T-helper 2 cell treated with Interferon-gamma antibody and Interleukin-4, amounts not matched to agents 5 μg/mL and 100 μg/mL, for 36 hours (primary cell): ENCODE data around the gene TMEM50A.
"Not testable (repeated sequence)": the region's sequence is repeated elsewhere in the genome, so short reads cannot be mapped to it uniquely, and the experiment has no call there.

Experiments
- DNase-seq: peaks from one replicate; pipeline ENCODE4 v3.0.0; 2021; ENCODE audit warnings: low spot score
- H3K27ac Mint-ChIP-seq: one replicate; pipeline ENCODE4 v1.8.0; 2021; ENCODE audit warnings: mild to moderate bottlenecking, mixed read lengths
- H3K27me3 Mint-ChIP-seq: one replicate; pipeline ENCODE4 v1.8.0; 2021; ENCODE audit warnings: low read depth, mixed read lengths
- H3K36me3 Mint-ChIP-seq: one replicate; pipeline ENCODE4 v1.8.0; 2021; ENCODE audit warnings: low read depth, mixed read lengths
- H3K4me1 Mint-ChIP-seq: one replicate; pipeline ENCODE4 v1.8.0; 2021; ENCODE audit warnings: low read depth, mixed read lengths
- H3K4me3 Mint-ChIP-seq: one replicate; pipeline ENCODE4 v1.8.0; 2022; ENCODE audit warnings: mild to moderate bottlenecking, moderate library complexity, mixed read lengths
- H3K9me3 Mint-ChIP-seq: one replicate; pipeline ENCODE4 v1.8.0; 2021; ENCODE audit warnings: mixed read lengths

The TMEM50A gene

GRCh38 chr1:25349606-25350005, 11.5 kb downstream of the TMEM50A start:
- Mint-ChIP-seq H3K9me3 (no peaks in the 10 kb centered on the region), H3K36me3 (peaks cover 48% of the 10 kb centered on the region), H3K27me3 (no peaks in the 10 kb centered on the region), H3K27ac (no peak overlapping the region), H3K4me1 (peaks cover 18% of the 10 kb centered on the region), H3K4me3 (no peak overlapping the region)
- no peak for DNase-seq

GRCh38 chr1:25355841-25356395, 17.8 kb downstream of the TMEM50A start:
- peaks cover 41% of the 10 kb centered on the region for H3K4me1 Mint-ChIP-seq
- H3K27ac Mint-ChIP-seq, result peak overlapping the region; percentile 84
- DNase-seq, result peak; percentile 25
- H3K27me3 Mint-ChIP-seq, result no peaks in the 10 kb centered on the region
- H3K36me3 Mint-ChIP-seq, result peaks cover 55% of the 10 kb centered on the region
- no peaks in the 10 kb centered on the region for H3K9me3 Mint-ChIP-seq
- H3K4me3 Mint-ChIP-seq, result peak overlapping the region; percentile 54

- Mint-ChIP-seq H3K9me3 (no peaks in the 10 kb centered on the region), H3K27me3 (no peaks in the 10 kb centered on the region), H3K27ac (peak overlapping the region; percentile 84), H3K36me3 (peaks cover 59% of the 10 kb centered on the region), H3K4me1 (peaks cover 41% of the 10 kb centered on the region), H3K4me3 (peak overlapping the region; percentile 54)
- DNase-seq, result no peak
Measured at GRCh38 chr1:25356441-25356840, 18.3 kb downstream of the TMEM50A start.

DNA sequence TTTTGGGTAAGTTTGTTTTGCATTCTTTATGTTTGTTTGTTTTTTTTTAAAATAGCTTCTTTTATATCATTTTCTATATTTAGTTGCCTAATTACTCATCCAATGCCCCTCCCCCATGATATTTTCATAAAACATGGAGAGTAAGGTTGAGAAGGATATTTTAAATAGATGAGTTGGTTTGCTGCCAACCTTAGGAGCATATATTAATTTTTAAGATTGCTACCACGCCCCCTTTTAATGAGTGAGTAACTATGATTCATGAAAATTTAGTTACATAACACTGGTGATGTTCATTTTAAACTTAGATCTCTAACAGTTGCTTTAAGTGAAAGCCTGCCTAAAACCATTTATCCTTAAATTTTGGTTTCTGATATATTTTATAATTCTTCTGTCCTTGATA, 18.7 kb downstream of the TMEM50A start:
- no peaks in the 10 kb centered on the region for H3K27me3 Mint-ChIP-seq
- no peaks in the 10 kb centered on the region for H3K9me3 Mint-ChIP-seq
- H3K27ac Mint-ChIP-seq, result peak overlapping the region; percentile 84
- H3K4me1 Mint-ChIP-seq, result peaks cover 41% of the 10 kb centered on the region
- no peak for DNase-seq
- peak overlapping the region; percentile 70 for H3K4me3 Mint-ChIP-seq
- H3K36me3 Mint-ChIP-seq, result peaks cover 60% of the 10 kb centered on the region

- Mint-ChIP-seq H3K36me3 (peaks cover 46% of the 10 kb centered on the region), H3K27ac (no peak overlapping the region), H3K27me3 (no peaks in the 10 kb centered on the region), H3K4me1 (peaks cover 23% of the 10 kb centered on the region), H3K4me3 (no peak overlapping the region), H3K9me3 (no peaks in the 10 kb centered on the region)
- DNase-seq, result no peak
Measured at GRCh38 chr1:25360596-25361581, 22.8 kb downstream of the TMEM50A start.

DNA sequence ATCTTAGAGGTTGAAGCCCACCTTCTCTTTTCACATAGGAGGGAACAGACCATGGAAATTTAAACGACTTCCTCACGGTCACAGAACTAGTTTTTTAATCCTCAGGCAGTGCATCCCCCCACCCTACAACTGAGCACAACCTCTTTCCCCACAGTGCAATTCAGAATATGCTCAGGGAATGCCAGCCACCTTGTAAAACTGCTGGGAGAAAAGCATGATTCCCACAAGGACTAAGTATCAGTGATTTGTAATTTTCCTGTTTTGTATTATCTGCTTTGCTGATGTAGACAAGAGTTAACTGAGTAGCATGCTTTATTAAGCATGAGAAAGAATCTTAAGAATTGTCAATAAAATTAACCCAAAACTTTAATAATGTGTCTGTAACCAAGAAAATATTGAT, 23.8 kb downstream of the TMEM50A start:
- H3K27ac Mint-ChIP-seq, result no peak overlapping the region
- H3K4me3 Mint-ChIP-seq, result no peak overlapping the region
- no peaks in the 10 kb centered on the region for H3K27me3 Mint-ChIP-seq
- DNase-seq, result no peak
- H3K36me3 Mint-ChIP-seq, result peaks cover 39% of the 10 kb centered on the region
- H3K4me1 Mint-ChIP-seq, result peaks cover 17% of the 10 kb centered on the region
- H3K9me3 Mint-ChIP-seq, result no peaks in the 10 kb centered on the region

DNA sequence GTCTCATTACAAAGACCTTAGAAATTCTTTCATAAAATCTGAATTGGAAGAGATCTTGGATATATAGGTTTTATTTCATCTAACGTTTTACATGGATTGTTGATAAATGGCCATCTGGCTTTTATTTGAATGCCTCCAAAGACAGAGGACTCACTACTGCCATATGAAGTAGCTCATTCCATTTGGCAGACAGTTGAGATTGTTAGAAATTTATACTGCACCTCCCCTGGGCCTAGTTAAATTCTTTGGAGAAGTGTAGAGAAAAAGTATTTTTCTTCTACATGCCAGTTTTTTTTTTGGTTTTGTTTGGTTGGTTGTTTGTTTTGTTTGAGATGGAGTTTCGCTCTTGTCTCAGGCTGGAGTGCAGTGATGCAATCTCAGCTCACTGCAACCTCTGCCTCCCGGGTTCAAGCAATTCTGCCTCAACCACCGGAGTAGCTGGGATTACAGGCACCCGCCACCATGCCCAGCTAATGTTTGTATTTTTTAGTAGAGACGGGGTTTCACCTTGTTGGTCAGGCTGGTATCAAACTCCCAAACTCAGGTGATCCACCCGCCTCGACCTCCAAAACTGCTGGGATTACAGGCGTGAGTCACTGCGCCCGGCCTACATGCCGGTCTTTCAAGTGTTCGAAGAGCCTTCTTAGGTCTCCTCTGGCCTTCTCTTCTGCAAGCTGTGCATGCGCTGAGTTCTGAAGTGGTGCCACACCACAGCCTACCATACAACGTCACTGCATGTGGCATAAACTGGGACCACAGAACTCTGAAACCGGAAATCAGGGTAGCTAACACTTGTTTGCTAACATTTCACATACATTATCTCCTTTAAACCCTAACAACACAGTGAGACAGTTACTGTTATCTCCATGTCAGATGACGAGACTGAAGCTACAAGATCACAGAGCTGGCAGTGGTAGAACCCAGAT, 24.8 kb downstream of the TMEM50A start:
- not testable (repeated sequence) for H3K27me3 Mint-ChIP-seq, H3K4me3 Mint-ChIP-seq, H3K9me3 Mint-ChIP-seq, H3K27ac Mint-ChIP-seq, DNase-seq
- Mint-ChIP-seq H3K36me3 (peaks cover 31% of the 10 kb centered on the region), H3K4me1 (peaks cover 10% of the 10 kb centered on the region)

DNA sequence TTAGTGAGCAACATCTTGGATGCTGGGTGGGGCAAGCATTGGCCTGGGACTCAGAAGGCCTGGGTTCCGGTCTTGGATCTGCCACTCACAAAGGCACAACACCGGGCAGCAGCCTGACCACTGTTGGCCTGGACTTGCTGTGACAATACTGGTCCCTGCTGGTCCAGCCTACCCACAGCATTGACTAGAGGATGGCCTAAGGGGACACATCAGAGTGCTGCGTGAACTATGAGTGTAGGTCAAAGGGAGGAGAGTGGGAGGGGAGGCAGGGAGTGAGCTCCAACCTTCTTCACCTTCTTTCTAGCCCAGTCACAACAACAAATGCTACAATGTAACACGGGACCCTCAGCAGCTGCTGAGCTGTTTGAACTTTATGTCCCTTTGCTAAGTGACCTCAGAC, 31.1 kb downstream of the TMEM50A start:
- H3K4me1 Mint-ChIP-seq, result no peaks in the 10 kb centered on the region
- DNase-seq, result no peak
- no peaks in the 10 kb centered on the region for H3K36me3 Mint-ChIP-seq
- no peaks in the 10 kb centered on the region for H3K9me3 Mint-ChIP-seq
- no peak overlapping the region for H3K4me3 Mint-ChIP-seq
- no peaks in the 10 kb centered on the region for H3K27me3 Mint-ChIP-seq
- no peak overlapping the region for H3K27ac Mint-ChIP-seq

- H3K27ac Mint-ChIP-seq, DNase-seq, H3K27me3 Mint-ChIP-seq, H3K4me1 Mint-ChIP-seq, H3K4me3 Mint-ChIP-seq, H3K9me3 Mint-ChIP-seq, H3K36me3 Mint-ChIP-seq: not testable (repeated sequence)
Measured at GRCh38 chr1:25369691-25370271, 31.6 kb downstream of the TMEM50A start.

GRCh38 chr1:25371757-25372156, 33.6 kb downstream of the TMEM50A start:
- not testable (repeated sequence) for H3K4me3 Mint-ChIP-seq, H3K27ac Mint-ChIP-seq, DNase-seq, H3K4me1 Mint-ChIP-seq, H3K27me3 Mint-ChIP-seq, H3K36me3 Mint-ChIP-seq, H3K9me3 Mint-ChIP-seq

GRCh38 chr1:25378367-25378766, 40.2 kb downstream of the TMEM50A start:
- H3K27me3 Mint-ChIP-seq, result peaks cover 13% of the 10 kb centered on the region
- H3K4me3 Mint-ChIP-seq, H3K36me3 Mint-ChIP-seq, H3K27ac Mint-ChIP-seq, H3K4me1 Mint-ChIP-seq, H3K9me3 Mint-ChIP-seq, DNase-seq: not testable (repeated sequence)

- not testable (repeated sequence) for H3K27ac Mint-ChIP-seq, H3K4me3 Mint-ChIP-seq, H3K9me3 Mint-ChIP-seq, H3K4me1 Mint-ChIP-seq, DNase-seq, H3K36me3 Mint-ChIP-seq
- H3K27me3 Mint-ChIP-seq, result peaks cover 12% of the 10 kb centered on the region
Measured at GRCh38 chr1:25382543-25382942, 44.4 kb downstream of the TMEM50A start.

DNA sequence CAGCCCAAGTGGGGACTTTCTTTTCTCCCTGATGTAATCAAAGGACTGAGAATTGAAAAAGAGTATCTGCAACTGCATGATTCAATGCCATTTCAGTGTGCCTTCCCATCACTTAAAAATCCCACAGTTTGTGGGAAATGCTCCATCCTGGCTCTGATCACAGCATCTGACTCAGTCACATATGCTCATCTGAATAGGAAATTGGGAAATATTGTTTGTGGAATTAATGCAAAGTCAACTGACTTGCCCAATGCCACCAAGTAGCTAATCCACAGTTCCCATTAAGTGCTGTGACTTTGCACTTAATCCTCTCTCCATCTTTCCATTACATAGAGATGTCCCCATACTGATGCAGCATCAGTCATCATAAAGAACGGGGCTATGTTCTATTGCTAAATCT, 45.0 kb downstream of the TMEM50A start:
- H3K36me3 Mint-ChIP-seq, H3K4me3 Mint-ChIP-seq, H3K4me1 Mint-ChIP-seq, H3K27ac Mint-ChIP-seq, H3K9me3 Mint-ChIP-seq, DNase-seq: not testable (repeated sequence)
- peaks cover 12% of the 10 kb centered on the region for H3K27me3 Mint-ChIP-seq
